Measurements from ENCODE around the gene TPCN2.

- TF ChIP-seq CTCF (IDR thresholded peaks at IDR 0.05) (no peak), POLR2A (IDR thresholded peaks at IDR 0.05) (no peak)
Measured at GRCh38 chr11:69157822-69158231, 109.1 kb downstream of the TPCN2 start.
